Lung (tissue), 12 donors: Measurements from ENCODE around the gene OR52E5. TPM values are rescaled to one million over a fixed set of nuclear protein-coding genes. Genes with fewer than 3 reads are reported as not detected.

Experiments
- ATAC-seq: fragments of 200-7000 bp; cut with Tn5 transposase; one replicate; pipeline ENCODE4 v1.9.1; 2020; ENCODE audit warnings: moderate number of reproducible peaks; ENCODE audit not compliant: insufficient read depth, low FRiP score
- DNase-seq, 3 donors: peaks; one replicate each; pipeline ENCODE4 v3.0.0-alpha.2; 2013 to 2017
- H3K27ac ChIP-seq, 2 donors: one replicate each; pipeline ENCODE4 v1.5.1; 2013; ENCODE audit warnings: mild to moderate bottlenecking in 2 of 2, moderate library complexity in 2 of 2, control low read depth in 1 of 2, inconsistent platforms in 1 of 2, low read depth in 1 of 2, low read length in 1 of 2
- H3K27me3 ChIP-seq, 3 donors: one replicate each; pipeline ENCODE4 v1.5.1; 2013; ENCODE audit warnings: low read length in 2 of 3; ENCODE audit not compliant: control insufficient read depth in 3 of 3, insufficient read depth in 3 of 3
- H3K36me3 ChIP-seq, 4 donors: one replicate each; pipeline ENCODE4 v1.5.1; 2013; ENCODE audit warnings: low read length in 4 of 4, mild to moderate bottlenecking in 1 of 4, moderate library complexity in 1 of 4; ENCODE audit not compliant: control insufficient read depth in 4 of 4, insufficient read depth in 4 of 4
- H3K4me1 ChIP-seq, 5 donors: one replicate each; pipeline ENCODE4 v1.5.1; 2013; ENCODE audit warnings: low read length in 5 of 5, mild to moderate bottlenecking in 2 of 5, moderate library complexity in 1 of 5; ENCODE audit not compliant: control insufficient read depth in 5 of 5, insufficient read depth in 5 of 5
- H3K4me3 ChIP-seq: one replicate; pipeline ENCODE4 v1.5.1; 2013; ENCODE audit warnings: mild to moderate bottlenecking, control low read depth, moderate library complexity
- H3K9ac ChIP-seq, 2 donors: one replicate each; pipeline ENCODE4 v1.5.1; 2013; ENCODE audit warnings: low read length in 2 of 2, control low read depth in 1 of 2; ENCODE audit not compliant: insufficient read depth in 1 of 2
- H3K9me3 ChIP-seq, 4 donors: one replicate each; pipeline ENCODE4 v1.5.1; 2013; ENCODE audit warnings: low read length in 3 of 4, mild to moderate bottlenecking in 1 of 4, moderate library complexity in 1 of 4; ENCODE audit not compliant: control insufficient read depth in 4 of 4, insufficient read depth in 3 of 4
- WGBS, 2 donors: extraction: QIAGEN DNeasy Blood & Tissue Kit; methylation state at CpG; one replicate each; pipeline ENCODE4 v1.1.7; 2013; 5-methylcytosine and 5-hydroxymethylcytosine counted together
- polyA plus RNA-seq, 2 donors: library from polyadenylated mRNA; stranded (reverse); fragments of 200-250 nt; gene quantifications; one replicate each; pipeline ENCODE4 v1.2.1, GENCODE V29; 2013
- total RNA-seq, 2 donors: library from RNA; depleted of rRNA in 1 of 2; stranded (reverse); fragments of >200 nt in 1 of 2; gene quantifications; one replicate each; pipeline ENCODE4 v1.2.1, GENCODE V29; 2014 to 2021
- TF ChIP-seq, protein P1 (sequence below): IDR thresholded peaks from 2 replicates; pipeline ENCODE4 v1.5.1; 2012; ENCODE audit warnings: mild to moderate bottlenecking; ENCODE audit errors: control extremely low read depth, extremely low read depth
- donor health status: control.
- donor health status: control.
- donor health status: Bipolar disorder and iron deficiency.
- donor health status: healthy.
- donor health status: DM: yes; HTN: yes; CAD: no.

Gene OR52E5
- total and polyA plus RNA-seq, 4 donors, result not detected

DNA sequence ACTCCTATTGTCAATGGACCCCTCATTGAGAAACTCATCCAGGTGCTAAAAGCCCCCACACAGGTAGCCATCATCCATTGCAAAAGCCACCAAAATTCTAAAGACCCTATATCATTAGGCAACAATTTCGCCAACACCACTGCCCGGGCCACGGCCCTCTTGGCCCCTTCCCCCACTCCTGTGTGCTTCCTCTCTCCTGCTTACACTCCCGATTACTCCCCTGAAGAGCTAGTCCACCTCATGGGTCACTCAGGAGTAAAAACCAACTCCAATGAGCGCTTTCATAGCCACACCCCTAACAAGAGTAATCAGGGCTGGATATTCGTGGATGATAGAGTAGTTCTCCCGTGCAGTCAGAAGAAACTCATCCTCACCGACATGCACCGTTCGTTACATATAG lies 40.1 kb downstream of the OR52E5 start:
- no peak overlapping the region for H3K9ac ChIP-seq
- no peaks in the 10 kb centered on the region for H3K27me3 ChIP-seq
- 95% methylated on average over 10 of the region's 10 CpGs for WGBS, 2 donors
- no peaks in the 10 kb centered on the region for H3K36me3 ChIP-seq
- H3K4me3 ChIP-seq, result no peak overlapping the region
- H3K27ac ChIP-seq, result no peak overlapping the region
- TF ChIP-seq, protein P1, sequence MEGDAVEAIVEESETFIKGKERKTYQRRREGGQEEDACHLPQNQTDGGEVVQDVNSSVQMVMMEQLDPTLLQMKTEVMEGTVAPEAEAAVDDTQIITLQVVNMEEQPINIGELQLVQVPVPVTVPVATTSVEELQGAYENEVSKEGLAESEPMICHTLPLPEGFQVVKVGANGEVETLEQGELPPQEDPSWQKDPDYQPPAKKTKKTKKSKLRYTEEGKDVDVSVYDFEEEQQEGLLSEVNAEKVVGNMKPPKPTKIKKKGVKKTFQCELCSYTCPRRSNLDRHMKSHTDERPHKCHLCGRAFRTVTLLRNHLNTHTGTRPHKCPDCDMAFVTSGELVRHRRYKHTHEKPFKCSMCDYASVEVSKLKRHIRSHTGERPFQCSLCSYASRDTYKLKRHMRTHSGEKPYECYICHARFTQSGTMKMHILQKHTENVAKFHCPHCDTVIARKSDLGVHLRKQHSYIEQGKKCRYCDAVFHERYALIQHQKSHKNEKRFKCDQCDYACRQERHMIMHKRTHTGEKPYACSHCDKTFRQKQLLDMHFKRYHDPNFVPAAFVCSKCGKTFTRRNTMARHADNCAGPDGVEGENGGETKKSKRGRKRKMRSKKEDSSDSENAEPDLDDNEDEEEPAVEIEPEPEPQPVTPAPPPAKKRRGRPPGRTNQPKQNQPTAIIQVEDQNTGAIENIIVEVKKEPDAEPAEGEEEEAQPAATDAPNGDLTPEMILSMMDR, result no peak
- DNase-seq (no peak), ATAC-seq (no peak)
- H3K4me1 ChIP-seq, result no peaks in the 10 kb centered on the region
- H3K9me3 ChIP-seq, result peaks cover 0 to 13% (median 1%) of the 10 kb centered on the region in 4 donors

DNA sequence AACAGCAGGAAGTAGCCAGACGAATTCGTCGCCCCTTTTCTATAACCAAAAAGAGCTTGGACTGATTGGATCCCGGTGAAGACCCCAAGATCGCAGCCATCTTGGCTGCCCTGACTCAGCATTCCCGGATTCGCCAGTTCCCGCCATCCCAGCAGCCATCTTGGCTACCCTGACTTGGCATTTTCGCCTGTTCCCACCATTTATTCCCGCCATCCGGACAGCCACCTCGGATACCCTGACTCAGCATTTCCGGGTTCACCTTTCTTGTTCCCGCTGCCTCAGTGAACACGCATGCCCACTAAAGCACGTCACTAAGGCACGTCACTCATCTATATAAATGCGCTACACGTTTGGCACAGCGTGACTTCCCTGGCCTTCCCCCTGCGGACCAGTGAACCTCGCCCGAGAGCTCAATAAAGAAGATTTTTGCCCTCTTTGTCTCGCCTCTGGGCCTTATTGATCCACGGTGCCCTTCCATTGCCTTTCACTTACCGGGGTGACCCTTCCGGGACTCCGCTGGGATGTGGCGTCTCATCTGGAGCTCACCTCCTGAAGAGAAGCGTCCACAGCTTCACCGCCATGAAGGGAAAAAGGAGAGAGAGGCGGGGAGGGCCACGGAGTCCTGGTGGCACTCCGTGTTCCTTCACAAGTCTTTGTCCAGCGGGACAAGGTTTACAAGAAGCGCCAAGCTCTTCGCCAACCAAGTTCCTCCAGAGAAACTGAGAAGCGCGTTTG lies 45.0 kb downstream of the OR52E5 start:
- Histone ChIP-seq H3K36me3 (no peaks in the 10 kb centered on the region), H3K27me3 (no peaks in the 10 kb centered on the region), H3K9me3 (peaks cover 0 to 10% (median 1%) of the 10 kb centered on the region in 4 donors), H3K9ac (no peak overlapping the region), H3K4me1 (no peaks in the 10 kb centered on the region), H3K4me3 (no peak overlapping the region), H3K27ac (no peak overlapping the region)
- no peak for ATAC-seq
- 89 to 90% methylated on average over 39 of the region's 39 CpGs for WGBS, 2 donors
- TF ChIP-seq, protein P1, result no peak
- no peak for DNase-seq

DNA sequence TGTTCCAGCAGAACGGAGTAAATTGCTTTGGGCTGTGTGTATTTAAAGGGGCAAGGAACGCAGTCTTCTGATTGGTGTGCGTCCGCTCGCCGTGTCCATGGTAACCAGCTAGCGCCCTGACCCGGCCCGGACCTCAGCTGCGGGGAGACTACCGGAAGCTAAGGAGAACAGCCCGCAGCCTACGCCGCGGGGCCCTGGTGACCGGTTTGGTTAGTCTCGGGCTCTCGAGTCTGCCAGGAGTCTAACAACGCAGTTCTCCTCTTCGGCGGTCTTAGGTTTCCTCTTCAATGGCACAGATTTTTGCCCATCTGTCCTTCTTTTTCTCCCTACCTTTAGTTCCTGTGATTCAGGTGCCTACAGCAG lies 45.6 kb downstream of the OR52E5 start:
- Histone ChIP-seq H3K4me3 (no peak overlapping the region), H3K27me3 (no peaks in the 10 kb centered on the region), H3K27ac (no peak overlapping the region), H3K9me3 (peaks cover 0 to 10% (median 1%) of the 10 kb centered on the region in 4 donors), H3K36me3 (no peaks in the 10 kb centered on the region), H3K9ac (no peak overlapping the region), H3K4me1 (no peaks in the 10 kb centered on the region)
- TF ChIP-seq, protein P1, result no peak
- ATAC-seq (no peak), DNase-seq (peak in 1 of 3 donors; percentile 10)
- WGBS, 2 donors, result 69 to 73% methylated on average over 21 of the region's 21 CpGs

DNA sequence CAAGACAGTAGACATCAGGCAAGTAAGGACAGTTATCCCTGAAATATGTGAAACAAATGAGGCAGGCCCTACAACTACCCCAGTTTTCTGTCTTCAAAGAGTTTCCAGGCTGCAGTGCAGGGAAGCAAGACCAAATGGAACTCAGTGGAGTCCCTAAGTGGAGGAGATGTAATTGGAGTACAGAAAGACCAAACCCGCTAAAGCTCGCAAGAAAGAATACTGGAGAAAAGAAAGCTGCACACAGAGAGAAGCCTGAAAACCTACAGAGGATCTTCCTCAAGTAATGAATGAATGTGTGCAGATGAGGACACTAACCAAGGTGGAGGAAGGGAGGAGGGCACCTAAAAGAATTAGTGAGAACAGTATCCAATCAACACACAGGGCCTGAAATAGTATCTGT lies 47.7 kb downstream of the OR52E5 start:
- DNase-seq (no peak), ATAC-seq (no peak)
- TF ChIP-seq, protein P1, result no peak
- Histone ChIP-seq H3K36me3 (no peaks in the 10 kb centered on the region), H3K27me3 (no peaks in the 10 kb centered on the region), H3K4me3 (no peak overlapping the region), H3K9me3 (peaks cover 0 to 8% (median 1%) of the 10 kb centered on the region in 4 donors), H3K27ac (no peak overlapping the region), H3K4me1 (no peaks in the 10 kb centered on the region), H3K9ac (no peak overlapping the region)
- 92 to 93% methylated on average over 2 of the region's 2 CpGs for WGBS, 2 donors
